ENCODE data around the gene COP1.
"Not testable (repeated sequence)": the region's sequence is repeated elsewhere in the genome, so short reads cannot be mapped to it uniquely, and the experiment has no call there.

COP1 gene

GRCh38 chr1:176217461-176218099 is 10.5 kb upstream of the COP1 start:
- Histone ChIP-seq H3K27me3 (ENCODE audit: control insufficient read depth, insufficient read depth, low read length) (no peaks in the 10 kb centered on the region), H3K4me3 (ENCODE audit: low read depth, low read length) (no peak overlapping the region), H3K9ac (ENCODE audit: low read depth, low read length) (no peak overlapping the region), H3K36me3 (ENCODE audit: control insufficient read depth, insufficient read depth, low read length) (no peaks in the 10 kb centered on the region), H3K9me3 (ENCODE audit: control insufficient read depth, insufficient read depth, low read length) (no peaks in the 10 kb centered on the region), H3K4me1 (ENCODE audit: control insufficient read depth, insufficient read depth, low read length) (no peaks in the 10 kb centered on the region)

- no peaks in the 10 kb centered on the region for H3K36me3 ChIP-seq (ENCODE audit: control insufficient read depth, insufficient read depth, low read length)
- H3K9me3 ChIP-seq (ENCODE audit: control insufficient read depth, insufficient read depth, low read length) = no peaks in the 10 kb centered on the region
- H3K4me1 ChIP-seq (ENCODE audit: control insufficient read depth, insufficient read depth, low read length) = no peaks in the 10 kb centered on the region
- no peak overlapping the region for H3K9ac ChIP-seq (ENCODE audit: low read depth, low read length)
- no peaks in the 10 kb centered on the region for H3K27me3 ChIP-seq (ENCODE audit: control insufficient read depth, insufficient read depth, low read length)
- no peak overlapping the region for H3K4me3 ChIP-seq (ENCODE audit: low read depth, low read length)
Observed at GRCh38 chr1:176216031-176216430, 8.9 kb upstream of the COP1 start.

GRCh38 chr1:176211396-176212165 is 4.5 kb upstream of the COP1 start:
- H3K27me3 ChIP-seq (ENCODE audit: control insufficient read depth, insufficient read depth, low read length) = no peaks in the 10 kb centered on the region
- no peaks in the 10 kb centered on the region for H3K9me3 ChIP-seq (ENCODE audit: control insufficient read depth, insufficient read depth, low read length)
- H3K4me3 ChIP-seq (ENCODE audit: low read depth, low read length) = no peak overlapping the region
- H3K9ac ChIP-seq (ENCODE audit: low read depth, low read length) = no peak overlapping the region
- H3K4me1 ChIP-seq (ENCODE audit: control insufficient read depth, insufficient read depth, low read length) = no peaks in the 10 kb centered on the region
- peaks cover 2% of the 10 kb centered on the region for H3K36me3 ChIP-seq (ENCODE audit: control insufficient read depth, insufficient read depth, low read length)

- Histone ChIP-seq H3K9me3 (ENCODE audit: control insufficient read depth, insufficient read depth, low read length) (no peaks in the 10 kb centered on the region), H3K4me1 (ENCODE audit: control insufficient read depth, insufficient read depth, low read length) (peaks cover 9% of the 10 kb centered on the region), H3K4me3 (ENCODE audit: low read depth, low read length) (peak overlapping the region; percentile 84), H3K27me3 (ENCODE audit: control insufficient read depth, insufficient read depth, low read length) (no peaks in the 10 kb centered on the region), H3K9ac (ENCODE audit: low read depth, low read length) (peak overlapping the region; percentile 56), H3K36me3 (ENCODE audit: control insufficient read depth, insufficient read depth, low read length) (peaks cover 2% of the 10 kb centered on the region)
Observed at GRCh38 chr1:176208034-176208433, 948 bp upstream of the COP1 start.

- Histone ChIP-seq H3K9me3 (ENCODE audit: control insufficient read depth, insufficient read depth, low read length) (no peaks in the 10 kb centered on the region), H3K27me3 (ENCODE audit: control insufficient read depth, insufficient read depth, low read length) (no peaks in the 10 kb centered on the region), H3K4me3 (ENCODE audit: low read depth, low read length) (peak overlapping the region; percentile 84), H3K4me1 (ENCODE audit: control insufficient read depth, insufficient read depth, low read length) (peaks cover 9% of the 10 kb centered on the region), H3K9ac (ENCODE audit: low read depth, low read length) (peak overlapping the region; percentile 87), H3K36me3 (ENCODE audit: control insufficient read depth, insufficient read depth, low read length) (peaks cover 2% of the 10 kb centered on the region)
Observed at GRCh38 chr1:176206006-176206960, 803 bp downstream of the COP1 start.

GRCh38 chr1:176205332-176205914 is 1.7 kb downstream of the COP1 start:
- H3K27me3 ChIP-seq (ENCODE audit: control insufficient read depth, insufficient read depth, low read length) = no peaks in the 10 kb centered on the region
- no peak overlapping the region for H3K9ac ChIP-seq (ENCODE audit: low read depth, low read length)
- peaks cover 9% of the 10 kb centered on the region for H3K4me1 ChIP-seq (ENCODE audit: control insufficient read depth, insufficient read depth, low read length)
- peaks cover 2% of the 10 kb centered on the region for H3K36me3 ChIP-seq (ENCODE audit: control insufficient read depth, insufficient read depth, low read length)
- no peaks in the 10 kb centered on the region for H3K9me3 ChIP-seq (ENCODE audit: control insufficient read depth, insufficient read depth, low read length)
- H3K4me3 ChIP-seq (ENCODE audit: low read depth, low read length) = peak overlapping the region; percentile 84

GRCh38 chr1:176204655-176205054 is 2.4 kb downstream of the COP1 start:
- H3K27me3 ChIP-seq (ENCODE audit: control insufficient read depth, insufficient read depth, low read length); H3K4me1 ChIP-seq (ENCODE audit: control insufficient read depth, insufficient read depth, low read length); H3K36me3 ChIP-seq (ENCODE audit: control insufficient read depth, insufficient read depth, low read length); H3K9ac ChIP-seq (ENCODE audit: low read depth, low read length); H3K4me3 ChIP-seq (ENCODE audit: low read depth, low read length); H3K9me3 ChIP-seq (ENCODE audit: control insufficient read depth, insufficient read depth, low read length): not testable (repeated sequence)

- no peak overlapping the region for H3K4me3 ChIP-seq (ENCODE audit: low read depth, low read length)
- H3K4me1 ChIP-seq (ENCODE audit: control insufficient read depth, insufficient read depth, low read length) = peaks cover 9% of the 10 kb centered on the region
Observed at GRCh38 chr1:176203735-176204134, 3.4 kb downstream of the COP1 start.

GRCh38 chr1:176201568-176201967 is 5.5 kb downstream of the COP1 start:
- Histone ChIP-seq H3K9me3 (ENCODE audit: control insufficient read depth, insufficient read depth, low read length) (no peaks in the 10 kb centered on the region), H3K4me1 (ENCODE audit: control insufficient read depth, insufficient read depth, low read length) (peaks cover 9% of the 10 kb centered on the region), H3K36me3 (ENCODE audit: control insufficient read depth, insufficient read depth, low read length) (peaks cover under 1% of the 10 kb centered on the region), H3K9ac (ENCODE audit: low read depth, low read length) (no peak overlapping the region), H3K27me3 (ENCODE audit: control insufficient read depth, insufficient read depth, low read length) (no peaks in the 10 kb centered on the region), H3K4me3 (ENCODE audit: low read depth, low read length) (no peak overlapping the region)

More at GRCh38 chr1:176203735-176204134, 3.4 kb downstream of the COP1 start:
- Histone ChIP-seq H3K36me3 (ENCODE audit: control insufficient read depth, insufficient read depth, low read length) (peaks cover 2% of the 10 kb centered on the region), H3K27me3 (ENCODE audit: control insufficient read depth, insufficient read depth, low read length) (no peaks in the 10 kb centered on the region), H3K9me3 (ENCODE audit: control insufficient read depth, insufficient read depth, low read length) (no peaks in the 10 kb centered on the region), H3K9ac (ENCODE audit: low read depth, low read length) (no peak overlapping the region)

GRCh38 chr1:176199707-176200106 is 7.4 kb downstream of the COP1 start:
- Histone ChIP-seq H3K4me1 (ENCODE audit: control insufficient read depth, insufficient read depth, low read length) (peaks cover 9% of the 10 kb centered on the region), H3K27me3 (ENCODE audit: control insufficient read depth, insufficient read depth, low read length) (no peaks in the 10 kb centered on the region), H3K4me3 (ENCODE audit: low read depth, low read length) (no peak overlapping the region), H3K9ac (ENCODE audit: low read depth, low read length) (no peak overlapping the region), H3K9me3 (ENCODE audit: control insufficient read depth, insufficient read depth, low read length) (no peaks in the 10 kb centered on the region), H3K36me3 (ENCODE audit: control insufficient read depth, insufficient read depth, low read length) (no peaks in the 10 kb centered on the region)

- H3K4me1 ChIP-seq (ENCODE audit: control insufficient read depth, insufficient read depth, low read length) = no peaks in the 10 kb centered on the region
- no peaks in the 10 kb centered on the region for H3K27me3 ChIP-seq (ENCODE audit: control insufficient read depth, insufficient read depth, low read length)
- no peak overlapping the region for H3K9ac ChIP-seq (ENCODE audit: low read depth, low read length)
- no peaks in the 10 kb centered on the region for H3K9me3 ChIP-seq (ENCODE audit: control insufficient read depth, insufficient read depth, low read length)
- no peaks in the 10 kb centered on the region for H3K36me3 ChIP-seq (ENCODE audit: control insufficient read depth, insufficient read depth, low read length)
- H3K4me3 ChIP-seq (ENCODE audit: low read depth, low read length) = no peak overlapping the region
Observed at GRCh38 chr1:176198413-176198812, 8.7 kb downstream of the COP1 start.

Data from iPS-15b (cell line).